IMR-90 (cell line): ENCODE data around the gene COLQ. TPM values are rescaled to one million over a fixed set of nuclear protein-coding genes. Genes with fewer than 3 reads are reported as not detected.

ENCODE experiments used
- ATAC-seq: fragments of 200-7000 bp; cut with Tn5 transposase; 2 replicates; pipeline ENCODE4 v1.9.1; 2020; ENCODE audit warnings: low read depth, mild to moderate bottlenecking, moderate library complexity
- BruUV-seq: library from RNA; stranded (reverse); fragments of 400-500 nt; replicated peaks from 2 replicates; lab custom pipeline; 2021; lab: Mats Ljungman, UMichigan
- CTCF ChIA-PET: fragments of 300-600 bp; formaldehyde crosslinking; extraction: SDS; loops from one replicate; lab custom pipeline; 2021; ENCODE audit warnings: antibody characterized with exemption; lab: Yijun Ruan, JAX
- POLR2A ChIA-PET: fragments of 300-600 bp; sonication (Branson Sonifier 250); formaldehyde crosslinking; loops from one replicate; lab custom pipeline; 2022; ENCODE audit warnings: antibody characterized with exemption; ENCODE audit not compliant: unreplicated experiment; lab: Charles Lee
- DNase-seq: peaks from one replicate; pipeline ENCODE4 v3.0.0; 2013
- H2AFZ ChIP-seq: replicated peaks from 2 replicates; pipeline ENCODE3; 2013; ENCODE audit warnings: low read length, mild to moderate bottlenecking; ENCODE audit not compliant: poor library complexity
- H2AK5ac ChIP-seq: 2 replicates; pipeline ENCODE4 v1.6.1; 2013; ENCODE audit warnings: low read depth, low read length, inconsistent platforms
- H2AK9ac ChIP-seq: replicated peaks from 2 replicates; pipeline ENCODE3; 2013; ENCODE audit warnings: mild to moderate bottlenecking, low read depth, low read length, moderate library complexity; ENCODE audit not compliant: poor library complexity
- H2BK120ac ChIP-seq: 2 replicates; pipeline ENCODE4 v1.6.1; 2013; ENCODE audit warnings: low read depth, low read length, inconsistent platforms
- H2BK15ac ChIP-seq: 3 replicates; pipeline ENCODE4 v1.6.1; 2013; ENCODE audit warnings: low read depth, low read length, inconsistent platforms
- H2BK20ac ChIP-seq: 2 replicates; pipeline ENCODE4 v1.6.1; 2013; ENCODE audit warnings: low read depth, mild to moderate bottlenecking, inconsistent platforms, low read length, moderate library complexity
- H2BK5ac ChIP-seq: 2 replicates; pipeline ENCODE4 v1.6.1; 2013; ENCODE audit warnings: mild to moderate bottlenecking, low read depth, low read length, inconsistent platforms; ENCODE audit not compliant: poor library complexity, severe bottlenecking
- H3K14ac ChIP-seq: replicated peaks from 2 replicates; pipeline ENCODE4 v1.6.1; 2013; ENCODE audit warnings: low read depth, low read length, inconsistent platforms
- H3K18ac ChIP-seq: 2 replicates; pipeline ENCODE4 v1.6.1; 2013; ENCODE audit warnings: low read depth, low read length, control low read depth
- H3K23ac ChIP-seq: 2 replicates; pipeline ENCODE4 v1.6.1; 2013; ENCODE audit warnings: low read depth, low read length, inconsistent platforms
- H3K27ac ChIP-seq: 2 replicates; pipeline ENCODE4 v1.5.1; 2013; ENCODE audit warnings: mild to moderate bottlenecking, control low read depth, low read length; ENCODE audit not compliant: insufficient read depth
- H3K27me3 ChIP-seq: 2 replicates; pipeline ENCODE4 v1.6.1; 2013; ENCODE audit warnings: low read length; ENCODE audit not compliant: control insufficient read depth, insufficient read depth
- H3K36me3 ChIP-seq: 2 replicates; pipeline ENCODE4 v1.6.1; 2013; ENCODE audit warnings: low read length, mixed read lengths; ENCODE audit not compliant: control insufficient read depth, insufficient read depth
- H3K4ac ChIP-seq: 2 replicates; pipeline ENCODE4 v1.6.1; 2013; ENCODE audit warnings: low read depth, low read length, inconsistent platforms
- H3K4me1 ChIP-seq: 2 replicates; pipeline ENCODE4 v1.6.1; 2013; ENCODE audit warnings: low read length, mixed read lengths; ENCODE audit not compliant: control insufficient read depth, insufficient read depth
- H3K4me2 ChIP-seq: 2 replicates; pipeline ENCODE4 v1.6.1; 2013; ENCODE audit warnings: low read depth, mild to moderate bottlenecking, control low read depth, low read length, moderate library complexity
- H3K4me3 ChIP-seq: 2 replicates; pipeline ENCODE4 v1.5.1; 2013; ENCODE audit warnings: low read depth, mild to moderate bottlenecking, control low read depth, low read length, moderate library complexity; ENCODE audit not compliant: insufficient read depth
- H3K56ac ChIP-seq: 2 replicates; pipeline ENCODE4 v1.6.1; 2013; ENCODE audit warnings: low read length, inconsistent platforms; ENCODE audit not compliant: insufficient read depth; ENCODE audit errors: extremely low read depth
- H3K79me1 ChIP-seq, 2 experiments: 2 replicates each; pipeline ENCODE4 v1.6.1; 2013; ENCODE audit warnings: low read length in 2 of 2, inconsistent platforms in 1 of 2, low read depth in 1 of 2
- H3K9ac ChIP-seq: 2 replicates; pipeline ENCODE4 v1.6.1; 2013; ENCODE audit warnings: low read depth, low read length, control low read depth
- H3K9me1 ChIP-seq: 2 replicates; pipeline ENCODE4 v1.6.1; 2013; ENCODE audit warnings: low read length, inconsistent platforms; ENCODE audit not compliant: insufficient read depth
- H3K9me3 ChIP-seq: 2 replicates; pipeline ENCODE4 v1.6.1; 2013; ENCODE audit warnings: low read length; ENCODE audit not compliant: control insufficient read depth, insufficient read depth
- H4K20me1 ChIP-seq: 2 replicates; pipeline ENCODE4 v1.6.1; 2013; ENCODE audit warnings: low read length, inconsistent platforms; ENCODE audit not compliant: insufficient read depth
- H4K5ac ChIP-seq: 2 replicates; pipeline ENCODE4 v1.6.1; 2013; ENCODE audit warnings: mild to moderate bottlenecking, low read depth, low read length, control low read depth
- H4K8ac ChIP-seq, 2 experiments: 2 replicates each; pipeline ENCODE4 v1.6.1; 2013; ENCODE audit warnings: low read depth in 2 of 2, low read length in 2 of 2, control low read depth in 1 of 2, inconsistent platforms in 1 of 2
- H4K91ac ChIP-seq: 2 replicates; pipeline ENCODE4 v1.6.1; 2013; ENCODE audit warnings: low read depth, low read length, inconsistent platforms; ENCODE audit not compliant: insufficient read depth
- NFE2L2 ChIP-seq: fragments of 150-350 bp; IDR thresholded peaks from 2 replicates; pipeline ENCODE4 v1.6.1; 2016; ENCODE audit warnings: low read depth, mild to moderate bottlenecking, low read length
- RCOR1 ChIP-seq: IDR thresholded peaks from 2 replicates; pipeline ENCODE4 v1.6.1; 2012; ENCODE audit warnings: mild to moderate bottlenecking, low read length, improper control_type of control experiment; ENCODE audit not compliant: insufficient replicate concordance
- WGBS, 2 experiments: methylation state at CpG; one replicate each; pipeline versions ENCODE4 v1.1.5 to v1.1.7; 2013; ENCODE audit warnings: missing lambda C conversion rate in 2 of 2; ENCODE audit not compliant: insufficient read length in 1 of 2; ENCODE audit errors: extremely low coverage in 2 of 2; 5-methylcytosine and 5-hydroxymethylcytosine counted together
- dilution Hi-C: fragments of 300-500 bp; cut with HindIII; formaldehyde crosslinking; loops from one replicate; pipeline ENCODE4 v1.14.3; 2018; ENCODE audit warnings: low sequenced_read_pairs; ENCODE audit not compliant: unreplicated experiment
- in situ Hi-C: fragments of 300-500 bp; cut with MboI; formaldehyde crosslinking; loops from 3 replicates; pipeline ENCODE4 v1.14.3; 2019; ENCODE audit warnings: low sequenced_read_pairs, inconsistent platforms, mixed read lengths
- intact Hi-C: fragments of 100-400 bp; cut with micrococcal nuclease; formaldehyde crosslinking; loops from 2 replicates; pipeline ENCODE4 v1.10.0; 2022
- polyA plus RNA-seq, 3 experiments: library from polyadenylated mRNA; depleted of rRNA; stranded (reverse); fragments of >200 nt; gene quantifications; 2 replicates each; pipeline ENCODE4 v1.2.3, GENCODE V29; 2012; ENCODE audit warnings: low replicate concordance in 1 of 3
- total RNA-seq: library from RNA; depleted of rRNA; stranded (reverse); fragments of >200 nt; gene quantifications from 2 replicates; pipeline ENCODE4 v1.2.3, GENCODE V29; 2012

COLQ gene
- total and polyA plus RNA-seq, 2 of the 4 experiments (the other 2 are of a cell fraction) = 0.18 to 0.65 TPM

GRCh38 chr3:15455756-15456155 lies 65.8 kb downstream of the COLQ start:
- no CpG with 5 or more reads among the region's 7 CpGs for WGBS, 2 experiments
- Histone ChIP-seq H2BK15ac (no peak overlapping the region), H2BK20ac (no peak overlapping the region), H2AK5ac (no peak overlapping the region), H3K9me3 (peaks cover 2% of the 10 kb centered on the region; the same call in 1 of the 2 replicates), H3K4me1 (no peaks in the 10 kb centered on the region), H3K14ac (no peak overlapping the region), H4K5ac (no peak overlapping the region), H3K9me1 (no peaks in the 10 kb centered on the region), H2AFZ (no peak overlapping the region), H3K23ac (no peak overlapping the region), H3K36me3 (no peaks in the 10 kb centered on the region), H2AK9ac (no peak overlapping the region), H3K4me2 (no peak overlapping the region), H3K56ac (no peak overlapping the region), H2BK5ac (no peak overlapping the region), H3K27me3 (no peaks in the 10 kb centered on the region; the same call in 1 of the 2 replicates), H4K91ac (no peak overlapping the region), H2BK120ac (no peak overlapping the region), H4K8ac (no peak overlapping the region), H3K27ac (no peak overlapping the region), H3K79me1 (no peaks in the 10 kb centered on the region), H3K4me3 (no peak overlapping the region), H3K4ac (no peak overlapping the region), H3K9ac (no peak overlapping the region), H3K18ac (no peak overlapping the region), H4K20me1 (no peaks in the 10 kb centered on the region; the same call in 1 of the 2 replicates)
- ChIA-PET POLR2A (no interaction called here), CTCF (no interaction called here)
- DNase-seq (no peak), ATAC-seq (no peak)
- dilution Hi-C loops = no loop called here
- intact Hi-C loops = no loop called here
- in situ Hi-C loops = no loop called here
- no peak for TF ChIP-seq NFE2L2
- no peak for TF ChIP-seq RCOR1
- BruUV-seq = no TSS peak
